Measurements from ENCODE around the gene SSTR1.

Gene SSTR1

GRCh38 chr14:38203929-38204718, 3.6 kb upstream of the SSTR1 start:
- no peak for DNase-seq

GRCh38 chr14:38204719-38205115, 3.0 kb upstream of the SSTR1 start:
- DNase-seq = no peak

GRCh38 chr14:38205119-38205813, 2.4 kb upstream of the SSTR1 start:
- DNase-seq = no peak

- DNase-seq = no peak
Observed at GRCh38 chr14:38205949-38206665, 1.6 kb upstream of the SSTR1 start.

DNA sequence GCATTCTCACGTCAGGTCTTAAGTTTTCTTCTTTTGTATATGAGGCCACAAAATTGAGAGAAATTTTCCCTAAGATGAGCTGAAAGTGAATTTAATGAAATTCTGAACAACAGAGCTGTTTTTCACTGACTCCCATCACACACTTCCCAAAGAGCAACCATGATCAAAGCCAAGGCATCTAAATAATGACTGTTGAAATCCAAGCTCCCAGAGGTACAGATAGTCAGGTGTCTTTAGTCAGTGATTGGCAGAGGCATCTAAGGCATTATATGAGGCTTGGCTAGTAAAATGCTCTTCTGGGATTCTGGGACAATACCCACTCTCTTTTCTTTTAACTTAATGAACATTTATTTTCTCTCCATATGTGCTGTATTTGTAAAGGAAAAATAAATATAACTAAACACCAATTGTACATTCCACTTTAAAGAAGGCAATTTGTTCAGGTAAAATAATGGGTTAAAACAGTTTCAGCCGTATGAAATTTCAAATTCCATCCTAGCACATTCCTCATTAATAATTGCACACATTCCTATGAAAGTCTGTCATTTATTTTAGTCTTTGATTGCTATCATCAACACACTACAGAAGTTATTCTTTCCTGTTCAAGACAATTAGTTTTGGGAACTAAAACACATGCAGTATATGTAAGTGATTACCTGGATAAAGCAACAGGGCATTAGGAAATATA, 871 bp upstream of the SSTR1 start:
- DNase-seq = no peak

GRCh38 chr14:38207377-38207735, 348 bp upstream of the SSTR1 start:
- no peak for DNase-seq

DNA sequence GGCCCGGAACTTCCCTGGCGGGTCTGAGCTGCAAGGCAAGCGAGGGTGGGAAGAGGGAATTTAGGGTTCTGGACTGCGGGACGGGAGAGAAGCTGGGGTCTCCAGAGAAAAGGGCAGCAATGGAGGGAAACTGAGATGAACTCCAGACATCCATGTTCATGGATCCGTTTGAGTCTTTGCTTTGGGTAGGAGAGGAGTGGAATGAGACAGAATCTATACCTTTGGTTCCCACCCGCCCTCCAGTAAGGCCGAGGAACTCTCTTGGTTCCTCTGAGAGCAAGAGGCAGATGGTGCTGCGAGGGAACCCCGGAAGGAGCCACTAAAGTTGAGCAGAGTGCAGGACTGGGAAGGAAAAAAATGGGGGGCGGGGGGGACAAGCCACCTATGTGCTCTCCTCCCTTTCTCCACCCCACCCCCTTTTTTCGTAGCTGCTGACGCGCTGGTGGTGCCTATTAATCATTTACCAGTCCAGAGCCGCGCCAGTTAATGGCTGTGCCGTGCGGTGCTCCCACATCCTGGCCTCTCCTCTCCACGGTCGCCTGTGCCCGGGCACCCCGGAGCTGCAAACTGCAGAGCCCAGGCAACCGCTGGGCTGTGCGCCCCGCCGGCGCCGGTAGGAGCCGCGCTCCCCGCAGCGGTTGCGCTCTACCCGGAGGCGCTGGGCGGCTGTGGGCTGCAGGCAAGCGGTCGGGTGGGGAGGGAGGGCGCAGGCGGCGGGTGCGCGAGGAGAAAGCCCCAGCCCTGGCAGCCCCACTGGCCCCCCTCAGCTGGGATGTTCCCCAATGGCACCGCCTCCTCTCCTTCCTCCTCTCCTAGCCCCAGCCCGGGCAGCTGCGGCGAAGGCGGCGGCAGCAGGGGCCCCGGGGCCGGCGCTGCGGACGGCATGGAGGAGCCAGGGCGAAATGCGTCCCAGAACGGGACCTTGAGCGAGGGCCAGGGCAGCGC, 1.2 kb downstream of the SSTR1 start:
- DNase-seq = no peak

GRCh38 chr14:38209572-38210557, 2.2 kb downstream of the SSTR1 start:
- DNase-seq = no peak

DNA sequence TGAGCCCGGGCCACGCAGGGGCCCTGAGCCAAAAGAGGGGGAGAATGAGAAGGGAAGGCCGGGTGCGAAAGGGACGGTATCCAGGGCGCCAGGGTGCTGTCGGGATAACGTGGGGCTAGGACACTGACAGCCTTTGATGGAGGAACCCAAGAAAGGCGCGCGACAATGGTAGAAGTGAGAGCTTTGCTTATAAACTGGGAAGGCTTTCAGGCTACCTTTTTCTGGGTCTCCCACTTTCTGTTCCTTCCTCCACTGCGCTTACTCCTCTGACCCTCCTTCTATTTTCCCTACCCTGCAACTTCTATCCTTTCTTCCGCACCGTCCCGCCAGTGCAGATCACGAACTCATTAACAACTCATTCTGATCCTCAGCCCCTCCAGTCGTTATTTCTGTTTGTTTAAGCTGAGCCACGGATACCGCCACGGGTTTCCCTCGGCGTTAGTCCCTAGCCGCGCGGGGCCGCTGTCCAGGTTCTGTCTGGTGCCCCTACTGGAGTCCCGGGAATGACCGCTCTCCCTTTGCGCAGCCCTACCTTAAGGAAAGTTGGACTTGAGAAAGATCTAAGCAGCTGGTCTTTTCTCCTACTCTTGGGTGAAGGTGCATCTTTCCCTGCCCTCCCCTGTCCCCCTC, 3.0 kb downstream of the SSTR1 start:
- no peak for DNase-seq

- DNase-seq = no peak
Observed at GRCh38 chr14:38211255-38211735, 3.6 kb downstream of the SSTR1 start.

DNA sequence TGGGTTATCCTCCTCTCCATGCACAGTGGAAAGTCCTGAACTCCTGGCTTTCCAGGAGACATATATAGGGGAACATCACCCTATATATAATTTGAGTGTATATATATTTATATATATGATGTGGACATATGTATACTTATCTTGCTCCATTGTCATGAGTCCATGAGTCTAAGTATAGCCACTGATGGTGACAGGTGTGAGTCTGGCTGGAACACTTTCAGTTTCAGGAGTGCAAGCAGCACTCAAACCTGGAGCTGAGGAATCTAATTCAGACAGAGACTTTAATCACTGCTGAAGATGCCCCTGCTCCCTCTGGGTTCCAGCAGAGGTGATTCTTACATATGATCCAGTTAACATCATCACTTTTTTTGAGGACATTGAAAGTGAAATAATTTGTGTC, 4.4 kb downstream of the SSTR1 start:
- no peak for DNase-seq

- DNase-seq = no peak
Observed at GRCh38 chr14:38213001-38213400, 5.3 kb downstream of the SSTR1 start.

DNA sequence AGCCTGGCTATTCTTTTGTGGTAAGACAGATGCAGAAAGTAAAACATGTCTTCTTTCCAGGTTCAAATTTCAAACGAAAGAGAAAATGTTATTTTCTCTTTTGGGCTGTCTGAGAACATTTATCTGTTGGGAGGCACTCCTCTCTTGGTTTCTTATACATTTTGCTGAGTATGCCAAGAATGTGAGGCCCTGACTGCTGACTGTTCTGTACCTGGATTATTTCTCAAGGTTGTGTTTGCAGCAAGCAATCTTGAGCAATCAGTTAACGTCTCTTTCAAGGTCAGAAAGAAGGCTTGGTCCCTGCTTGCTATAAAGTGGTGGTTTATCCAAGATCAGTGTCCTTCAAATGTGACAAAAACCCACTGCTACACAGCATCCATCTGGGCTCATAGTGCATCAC, 9.8 kb downstream of the SSTR1 start:
- no peak for DNase-seq

DNA sequence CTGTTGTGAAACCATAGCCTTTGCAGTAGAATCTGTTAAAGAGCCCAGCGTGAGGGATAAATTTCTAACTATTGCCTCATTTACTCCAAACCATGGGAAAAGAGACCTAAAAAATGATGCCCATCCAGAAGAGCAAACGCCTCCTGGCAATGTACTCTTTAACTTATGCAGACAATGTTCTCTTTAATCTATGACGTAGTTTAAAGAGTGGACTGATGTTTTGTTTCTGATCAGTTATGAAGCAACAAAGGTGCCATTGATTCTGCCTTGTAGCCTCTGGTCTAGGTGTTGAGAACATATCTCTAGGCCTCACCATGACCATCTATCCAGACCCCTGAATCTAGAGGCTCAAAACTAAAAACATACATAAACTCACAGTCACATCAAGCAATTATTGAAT, 13.4 kb downstream of the SSTR1 start:
- DNase-seq = no peak

DNA sequence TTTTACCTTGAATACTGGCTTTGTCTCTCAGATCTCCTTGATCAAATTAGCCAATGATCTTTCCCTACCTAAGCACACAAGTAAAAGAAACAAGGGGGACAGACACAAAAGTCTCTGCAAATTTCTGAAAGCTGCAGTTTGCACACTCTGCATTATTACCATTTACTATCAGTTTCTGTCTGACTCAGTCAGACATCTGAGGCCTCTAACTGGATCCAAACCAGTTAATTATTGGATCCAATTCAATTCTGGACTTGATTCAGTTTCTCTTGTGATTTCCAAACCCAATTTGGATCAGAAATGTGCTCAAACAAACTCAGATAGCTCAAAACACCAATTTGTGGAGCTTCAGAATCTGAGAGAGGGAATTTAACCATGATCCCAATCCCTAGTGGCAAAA, 16.6 kb downstream of the SSTR1 start:
- DNase-seq = no peak

- no peak for DNase-seq
Observed at GRCh38 chr14:38225946-38226345, 18.2 kb downstream of the SSTR1 start.

DNA sequence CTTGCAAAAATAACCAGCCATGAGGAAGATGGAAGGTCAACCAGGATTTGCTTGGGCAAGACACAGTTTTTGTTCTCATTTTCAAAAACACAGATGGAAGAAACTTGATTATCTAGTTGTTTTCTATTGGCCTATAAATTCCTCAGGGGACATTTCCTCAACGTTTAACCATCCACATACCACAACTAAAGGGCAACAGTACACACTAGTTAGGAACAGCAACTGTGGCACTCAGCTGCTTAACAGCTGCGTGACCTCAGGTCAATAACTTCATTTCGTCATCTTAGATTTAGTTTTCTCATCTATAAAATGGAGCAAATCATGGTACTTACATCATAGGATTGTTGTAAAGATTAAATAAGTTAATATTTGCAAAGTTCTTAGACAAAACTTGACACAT, 18.7 kb downstream of the SSTR1 start:
- no peak for DNase-seq

GRCh38 chr14:38233218-38233617, 25.5 kb downstream of the SSTR1 start:
- no peak for DNase-seq

- no peak for DNase-seq
Observed at GRCh38 chr14:38238332-38238731, 30.6 kb downstream of the SSTR1 start.

DNA sequence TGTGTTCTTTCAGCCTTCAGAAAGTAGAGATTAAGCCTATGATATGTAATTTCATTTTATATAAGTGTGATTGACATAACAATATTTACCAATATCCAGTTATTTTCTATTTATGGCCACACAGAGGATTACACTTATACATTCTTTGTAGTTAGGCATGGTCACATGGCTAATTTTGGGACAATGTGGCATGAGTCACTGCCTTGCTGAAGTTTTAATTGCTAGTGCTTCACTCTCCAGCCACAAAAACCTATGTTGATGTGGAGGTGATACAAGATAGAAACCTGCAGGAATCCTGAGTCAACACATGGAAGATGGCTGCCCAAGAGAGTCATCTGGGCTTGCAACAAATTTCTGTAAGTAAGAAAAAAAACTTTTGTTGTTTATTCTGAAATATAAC, 31.2 kb downstream of the SSTR1 start:
- no peak for DNase-seq
